ENCODE measurements around the gene WNK2. TPM values are rescaled to one million over a fixed set of nuclear protein-coding genes. Genes with fewer than 3 reads are reported as not detected.

Gene WNK2
- total and polyA plus RNA-seq, 2 of the 4 experiments (the other 2 are of a cell fraction), result not detected

- Histone ChIP-seq H2AK5ac (ENCODE audit: low read depth, low read length) (no peak overlapping the region), H2BK5ac (ENCODE audit: low read depth, low read length, poor library complexity, severe bottlenecking) (no peak overlapping the region), H3K9me3 (ENCODE audit: control insufficient read depth, insufficient read depth, low read length) (no peaks in the 10 kb centered on the region), H3K27ac (ENCODE audit: insufficient read depth, low read length) (no peak overlapping the region), H2BK15ac (ENCODE audit: low read depth, low read length) (no peak overlapping the region), H3K4me1 (ENCODE audit: control insufficient read depth, insufficient read depth, low read length) (no peaks in the 10 kb centered on the region), H2AK9ac (replicated peaks; ENCODE audit: low read depth, low read length, poor library complexity) (no peak overlapping the region), H3K18ac (ENCODE audit: low read depth, low read length) (no peak overlapping the region), H3K27me3 (ENCODE audit: control insufficient read depth, insufficient read depth, low read length) (peaks cover 10% of the 10 kb centered on the region), H2BK120ac (ENCODE audit: low read depth, low read length) (no peak overlapping the region), H3K9ac (ENCODE audit: low read depth, low read length) (no peak overlapping the region), H4K8ac (ENCODE audit: low read depth in 2 of 2, low read length in 2 of 2) (no peak overlapping the region), H3K4me2 (ENCODE audit: low read depth, low read length) (no peak overlapping the region), H4K20me1 (ENCODE audit: insufficient read depth, low read length) (no peaks in the 10 kb centered on the region), H2BK20ac (ENCODE audit: low read depth, low read length) (no peak overlapping the region), H3K14ac (replicated peaks; ENCODE audit: low read depth, low read length) (no peak overlapping the region), H3K4ac (ENCODE audit: low read depth, low read length) (no peak overlapping the region), H3K36me3 (ENCODE audit: control insufficient read depth, insufficient read depth, low read length) (no peaks in the 10 kb centered on the region), H3K23ac (ENCODE audit: low read depth, low read length) (no peak overlapping the region), H3K4me3 (ENCODE audit: insufficient read depth, low read depth, low read length) (no peak overlapping the region), H4K5ac (ENCODE audit: low read depth, low read length) (no peak overlapping the region), H3K56ac (ENCODE audit: extremely low read depth, insufficient read depth, low read length) (no peak overlapping the region), H3K9me1 (ENCODE audit: insufficient read depth, low read length) (no peaks in the 10 kb centered on the region), H2AFZ (replicated peaks; ENCODE audit: low read length, poor library complexity) (no peak overlapping the region), H4K91ac (ENCODE audit: insufficient read depth, low read depth, low read length) (no peak overlapping the region), H3K79me1 (ENCODE audit: low read depth in 1 of 2, low read length in 2 of 2) (no peaks in the 10 kb centered on the region)
- no peak for DNase-seq
- 50% methylated on average over 5 of the region's 9 CpGs; no CpG with 5 or more reads in 1 of the 2 experiments for WGBS, 2 experiments (ENCODE audit: extremely low coverage in 2 of 2, insufficient read length in 1 of 2)
- BruUV-seq (replicated peaks), result no TSS peak
- TF ChIP-seq CEBPB (IDR thresholded peaks at IDR 0.05; ENCODE audit: low read depth, low read length) (no peak), CTCF (conservative IDR thresholded peaks at IDR 0.05; ENCODE audit: low read depth, low read length) (no peak), RFX5 (IDR thresholded peaks at IDR 0.05; ENCODE audit: low read depth, low read length) (no peak), USF2 (IDR thresholded peaks at IDR 0.05; ENCODE audit: low read depth, low read length) (no peak), RAD21 (IDR thresholded peaks at IDR 0.05; ENCODE audit: low read length) (no peak), NFE2L2 (IDR thresholded peaks at IDR 0.05; ENCODE audit: low read depth, low read length) (no peak), MAFK (IDR thresholded peaks at IDR 0.05; ENCODE audit: low read depth, low read length) (no peak), POLR2A (IDR thresholded peaks at IDR 0.05; ENCODE audit: low read depth, low read length) (no peak), RCOR1 (IDR thresholded peaks at IDR 0.05; ENCODE audit: insufficient replicate concordance, low read length) (no peak), BHLHE40 (IDR thresholded peaks at IDR 0.05; ENCODE audit: low read depth, low read length) (no peak), ELK1 (IDR thresholded peaks at IDR 0.05; ENCODE audit: borderline replicate concordance, low read depth, low read length) (no peak), FOS (IDR thresholded peaks at IDR 0.05; ENCODE audit: low read depth, low read length) (no peak), CHD1 (IDR thresholded peaks at IDR 0.05; ENCODE audit: low read depth, low read length) (no peak), MXI1 (IDR thresholded peaks at IDR 0.05; ENCODE audit: borderline replicate concordance, low read depth, low read length) (no peak), SMC3 (IDR thresholded peaks at IDR 0.05; ENCODE audit: low read depth, low read length) (no peak), MAZ (IDR thresholded peaks at IDR 0.05; ENCODE audit: borderline replicate concordance, low read depth, low read length) (no peak)
- POLR2A ChIA-PET (ENCODE audit: unreplicated experiment), result no interaction called here
- ATAC-seq (ENCODE audit: low read depth), result no peak
- in situ Hi-C loops (cut with MboI; ENCODE audit: low sequenced_read_pairs), result loop anchor here (5.0 to 25.0 kb wide), 3 partner anchors 106 to 294 kb away; no protein-coding TSS in a partner anchor
- intact Hi-C loops (cut with micrococcal nuclease), result no loop called here
- dilution Hi-C loops (cut with HindIII; ENCODE audit: low sequenced_read_pairs, unreplicated experiment), result no loop called here
- CTCF ChIA-PET, result interaction anchor here (0.6 kb wide), 1 partner anchor 211 kb away, joined by 3 read pairs; no protein-coding TSS in a partner anchor
These were observed 122.1 kb downstream of the WNK2 start for GRCh38 chr9:93306081-93306480.

All from IMR-90 (cell line).